Effector memory CD4-positive, alpha-beta T cell (primary cell): ENCODE results near the gene TTYH1.
"Not testable (repeated sequence)": the region's sequence is repeated elsewhere in the genome, so short reads cannot be mapped to it uniquely, and the experiment has no call there.

ENCODE experiments used
- DNase-seq, 3 donors: peaks; one replicate each; pipeline ENCODE4 v3.0.0-alpha.2; 2020
- H3K27ac ChIP-seq: 2 replicates; pipeline ENCODE4 v1.7.0; 2013; ENCODE audit warnings: mild to moderate bottlenecking, low read length, moderate library complexity; ENCODE audit not compliant: insufficient read depth, poor library complexity, severe bottlenecking
- H3K27me3 ChIP-seq: replicated peaks from 2 replicates; pipeline ENCODE4 v1.7.0; 2013; ENCODE audit warnings: mild to moderate bottlenecking, low read length; ENCODE audit not compliant: insufficient read depth, control insufficient read depth, poor library complexity, severe bottlenecking
- H3K36me3 ChIP-seq: 2 replicates; pipeline ENCODE4 v1.7.0; 2013; ENCODE audit warnings: mild to moderate bottlenecking, low read length, moderate library complexity; ENCODE audit not compliant: control insufficient read depth, insufficient read depth
- H3K4me1 ChIP-seq: 2 replicates; pipeline ENCODE4 v1.7.0; 2013; ENCODE audit warnings: low read length, mild to moderate bottlenecking; ENCODE audit not compliant: control insufficient read depth, insufficient read depth, poor library complexity, severe bottlenecking
- H3K4me3 ChIP-seq: 2 replicates; pipeline ENCODE4 v1.7.0; 2013; ENCODE audit warnings: low read length, low read depth, mild to moderate bottlenecking; ENCODE audit not compliant: insufficient read depth, poor library complexity, severe bottlenecking
- H3K9me3 ChIP-seq: 2 replicates; pipeline ENCODE4 v1.7.0; 2013; ENCODE audit warnings: mild to moderate bottlenecking, low read length, moderate library complexity; ENCODE audit not compliant: control insufficient read depth
- total RNA-seq, 3 donors: gene quantifications; one replicate each; lab custom pipeline; 2026; lab: John Stamatoyannopoulos, UW

Gene TTYH1
- total RNA-seq: 0 to 0.19 (median 0.09) reads per million in 3 donors

- Histone ChIP-seq H3K36me3 (no peaks in the 10 kb centered on the region), H3K27me3 (peaks cover 29% of the 10 kb centered on the region), H3K4me1 (peaks cover 9% of the 10 kb centered on the region), H3K9me3 (no peaks in the 10 kb centered on the region), H3K4me3 (no peak within 1 kb of the TSS), H3K27ac (no peak within 1 kb of the TSS)
- DNase-seq: no peak
Measured at GRCh38 chr19:54415208-54415900, at the start of gene TTYH1. Gene TTYH1 (plus strand): TSS chr19:54415464. CDS start chr19:54415553, 89 bp downstream.

GRCh38 chr19:54365798-54366197 is 49.5 kb upstream of the TTYH1 start:
- H3K4me3 ChIP-seq, H3K36me3 ChIP-seq, H3K27ac ChIP-seq, H3K27me3 ChIP-seq, DNase-seq, H3K9me3 ChIP-seq: not testable (repeated sequence)
- H3K4me1 ChIP-seq: peaks cover 38% of the 10 kb centered on the region

GRCh38 chr19:54366811-54367210 is 48.5 kb upstream of the TTYH1 start:
- no peak for DNase-seq
- Histone ChIP-seq H3K36me3 (no peaks in the 10 kb centered on the region), H3K27ac (no peak overlapping the region), H3K4me3 (no peak overlapping the region), H3K9me3 (no peaks in the 10 kb centered on the region), H3K4me1 (peaks cover 40% of the 10 kb centered on the region), H3K27me3 (no peaks in the 10 kb centered on the region)

GRCh38 chr19:54369082-54369687 is 46.1 kb upstream of the TTYH1 start:
- H3K27ac ChIP-seq: peak overlapping the region; percentile 27
- H3K4me3 ChIP-seq: peak overlapping the region; percentile 26
- H3K27me3 ChIP-seq: no peaks in the 10 kb centered on the region
- H3K36me3 ChIP-seq: no peaks in the 10 kb centered on the region
- peaks cover 36% of the 10 kb centered on the region for H3K4me1 ChIP-seq
- no peaks in the 10 kb centered on the region for H3K9me3 ChIP-seq
- no peak for DNase-seq

- not testable (repeated sequence) for H3K36me3 ChIP-seq, DNase-seq, H3K27me3 ChIP-seq, H3K9me3 ChIP-seq
- peak overlapping the region; percentile 29 for H3K4me3 ChIP-seq
- peak overlapping the region; percentile 32 for H3K27ac ChIP-seq
- H3K4me1 ChIP-seq: peaks cover 32% of the 10 kb centered on the region
Measured at GRCh38 chr19:54369688-54370433, 45.4 kb upstream of the TTYH1 start.

GRCh38 chr19:54370434-54370796 is 44.8 kb upstream of the TTYH1 start:
- H3K36me3 ChIP-seq, H3K27me3 ChIP-seq, H3K9me3 ChIP-seq: not testable (repeated sequence)
- Histone ChIP-seq H3K4me1 (peaks cover 34% of the 10 kb centered on the region), H3K27ac (peak overlapping the region; percentile 32), H3K4me3 (peak overlapping the region; percentile 29)
- DNase-seq: peak; percentile 56 to 62 (median 57)

- not testable (repeated sequence) for H3K9me3 ChIP-seq
- peaks cover 38% of the 10 kb centered on the region for H3K4me1 ChIP-seq
Measured at GRCh38 chr19:54371453-54371852, 43.8 kb upstream of the TTYH1 start.

GRCh38 chr19:54373781-54374631 is 41.3 kb upstream of the TTYH1 start:
- Histone ChIP-seq H3K4me3 (no peak overlapping the region), H3K36me3 (no peaks in the 10 kb centered on the region), H3K27me3 (no peaks in the 10 kb centered on the region), H3K9me3 (no peaks in the 10 kb centered on the region), H3K27ac (no peak overlapping the region), H3K4me1 (peaks cover 45% of the 10 kb centered on the region)
- DNase-seq: no peak

More at GRCh38 chr19:54371453-54371852, 43.8 kb upstream of the TTYH1 start:
- not testable (repeated sequence) for H3K27ac ChIP-seq, H3K36me3 ChIP-seq, DNase-seq, H3K4me3 ChIP-seq, H3K27me3 ChIP-seq

- Histone ChIP-seq H3K4me1 (peaks cover 44% of the 10 kb centered on the region), H3K4me3 (peak overlapping the region; percentile 32)
- DNase-seq, H3K27me3 ChIP-seq, H3K9me3 ChIP-seq, H3K27ac ChIP-seq, H3K36me3 ChIP-seq: not testable (repeated sequence)
Measured at GRCh38 chr19:54375181-54375938, 39.9 kb upstream of the TTYH1 start.
